Medulla oblongata (tissue), 1 donor: ENCODE measurements around the gene FIBCD1.

Experiments
- DNase-seq: peaks from one replicate; pipeline ENCODE4 v3.0.0-alpha.2; 2015; ENCODE audit errors: extremely low spot score

Gene FIBCD1

DNA sequence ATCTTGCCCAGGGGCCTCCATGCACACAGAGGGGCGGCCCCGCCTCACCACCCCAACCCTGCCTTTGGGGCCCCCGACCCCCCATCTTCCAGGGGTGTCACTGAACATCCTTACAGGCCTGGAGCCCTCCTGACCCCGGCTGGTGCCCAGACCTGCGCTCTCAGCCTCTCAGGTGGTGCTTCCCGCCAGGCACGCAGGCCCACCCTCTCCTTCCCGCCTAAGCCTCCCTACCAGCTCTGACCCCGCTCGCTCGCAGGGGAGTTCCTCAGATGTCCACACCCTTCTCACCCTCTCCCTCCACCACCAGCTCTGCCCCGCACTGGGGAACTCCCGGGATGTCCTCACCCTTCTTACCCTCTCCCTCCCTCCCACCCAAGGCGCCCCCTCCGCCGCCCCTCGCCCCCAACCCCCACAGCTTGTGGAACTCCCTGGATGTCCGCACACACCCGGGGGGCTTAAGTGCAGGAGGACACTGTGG is 30.1 kb downstream of the FIBCD1 start:
- DNase-seq = no peak

DNA sequence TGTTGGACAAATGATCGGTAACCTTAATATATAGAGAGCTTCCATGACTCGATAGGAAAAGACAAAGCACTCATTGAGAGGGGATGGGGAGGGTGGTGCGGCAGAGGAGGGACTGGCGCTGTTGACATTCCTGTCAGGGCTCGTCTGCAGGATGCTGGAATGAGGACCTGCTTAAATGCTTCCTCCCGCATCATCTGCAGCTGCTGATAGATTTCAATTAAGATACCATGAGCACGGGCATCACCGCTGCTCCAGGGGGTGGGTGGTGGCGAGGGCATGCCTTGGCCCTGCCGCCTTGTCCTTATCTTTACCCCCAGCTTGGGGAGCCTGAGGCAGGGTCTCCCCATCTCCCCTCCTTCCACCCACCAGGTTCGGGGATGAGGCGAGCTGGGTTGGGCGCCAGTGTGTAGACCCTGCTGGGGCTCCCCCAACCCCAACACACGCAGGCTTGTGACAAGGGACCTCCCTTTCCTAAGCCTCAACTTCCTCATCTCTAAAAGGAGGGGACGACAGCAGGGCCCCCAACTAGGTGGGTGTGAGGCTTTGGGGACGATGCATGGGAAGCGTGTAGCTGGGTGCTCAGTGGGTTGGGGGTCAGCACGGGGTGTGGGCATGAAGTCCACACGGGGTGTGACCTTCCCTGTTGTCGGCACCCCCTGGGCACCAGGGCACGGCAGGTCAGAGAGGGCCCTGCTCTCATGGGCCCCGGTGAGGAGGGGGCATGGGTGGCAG is 30.7 kb downstream of the FIBCD1 start:
- no peak for DNase-seq

- DNase-seq = no peak
Observed at GRCh38 chr9:130906735-130907416, 32.2 kb downstream of the FIBCD1 start.

DNA sequence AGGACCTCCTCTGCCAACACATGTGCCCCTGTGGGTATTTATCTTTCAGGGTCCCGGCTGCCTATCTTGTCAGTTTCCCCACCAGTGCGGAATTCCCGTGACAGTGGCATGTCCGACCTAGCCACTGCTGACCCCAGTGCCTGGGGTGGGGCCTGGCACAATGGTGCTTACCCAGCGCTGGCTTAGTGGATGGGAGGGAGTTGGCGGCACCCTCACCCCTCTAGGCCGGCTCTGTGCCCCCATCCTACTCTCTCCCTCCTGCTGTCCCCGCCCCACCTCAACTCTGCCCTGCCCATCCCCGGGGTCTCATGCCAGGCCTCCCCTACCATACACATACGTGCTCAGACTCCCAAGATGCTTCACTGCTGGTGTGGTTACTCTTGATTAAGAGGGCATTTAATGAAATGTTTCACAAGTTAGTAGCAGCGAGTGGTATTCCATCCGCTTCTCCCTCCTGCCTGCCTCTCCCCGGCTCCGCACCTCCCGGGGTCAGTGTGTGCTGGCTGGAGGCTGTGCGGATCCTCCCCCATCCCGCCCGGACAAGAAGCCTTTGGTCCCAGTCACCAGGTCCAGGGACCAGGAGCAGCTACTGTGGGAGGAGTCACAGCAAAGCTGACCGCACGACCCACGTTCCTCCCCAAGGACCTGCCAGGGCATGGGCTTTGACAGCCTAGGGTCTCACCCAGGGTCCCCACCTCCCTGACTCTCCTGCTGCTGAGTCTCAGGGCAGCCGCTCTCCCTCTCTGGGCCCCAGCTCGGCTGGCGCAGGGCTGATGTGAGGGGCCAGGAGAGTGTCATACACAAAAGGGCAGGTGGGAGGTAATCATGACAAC is 32.9 kb downstream of the FIBCD1 start:
- DNase-seq = no peak

- DNase-seq = no peak
Observed at GRCh38 chr9:130905125-130905901, 33.7 kb downstream of the FIBCD1 start.

DNA sequence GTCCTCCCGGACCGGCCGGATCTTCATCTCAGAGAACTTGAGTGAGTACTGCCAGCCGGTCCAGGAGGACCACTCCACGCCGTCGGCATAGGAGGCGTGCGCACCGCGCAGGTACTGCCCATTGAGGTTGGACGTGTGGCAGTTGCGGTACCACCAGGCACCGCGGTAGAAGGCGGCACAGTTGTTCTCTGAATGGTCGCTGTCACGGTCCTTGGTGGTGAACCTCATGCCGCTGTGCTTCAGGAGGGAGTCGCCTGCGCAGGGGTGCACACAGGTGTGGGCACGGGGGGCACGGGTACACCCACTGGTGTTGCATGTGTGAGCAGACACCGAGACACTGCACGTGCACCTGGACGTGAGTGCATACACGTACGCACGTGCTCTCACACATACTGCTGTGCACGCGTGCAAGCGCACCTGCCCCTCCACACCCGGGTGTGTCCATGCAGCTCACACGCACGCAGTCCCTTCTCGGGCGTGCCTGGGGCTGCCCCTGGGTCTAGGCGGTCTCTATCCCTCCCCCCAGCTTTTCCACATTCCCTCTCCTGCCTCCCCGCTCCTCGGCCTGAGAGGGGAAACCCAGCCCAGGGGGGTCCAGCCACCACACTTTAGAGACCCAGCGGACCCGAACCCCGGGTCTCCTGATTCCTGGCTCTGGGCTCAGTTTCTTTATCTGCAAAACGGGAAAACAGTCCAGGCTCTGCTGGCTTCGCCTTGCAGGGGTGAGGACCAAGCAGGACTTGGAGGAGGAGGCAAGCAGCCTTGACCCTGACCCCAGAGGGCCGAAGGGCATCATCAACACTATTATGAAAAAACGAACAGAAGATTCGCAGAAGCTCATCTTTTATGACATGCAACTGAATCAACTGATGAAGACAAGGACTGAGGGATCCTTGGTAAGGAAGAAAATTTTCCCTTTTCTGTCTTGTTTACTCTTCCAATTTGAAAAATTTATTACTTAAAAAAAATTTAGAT is 34.7 kb downstream of the FIBCD1 start:
- no peak for DNase-seq

- DNase-seq = no peak
Observed at GRCh38 chr9:130903194-130904069, 35.6 kb downstream of the FIBCD1 start.

- DNase-seq = no peak
Observed at GRCh38 chr9:130902204-130903185, 36.6 kb downstream of the FIBCD1 start.

DNA sequence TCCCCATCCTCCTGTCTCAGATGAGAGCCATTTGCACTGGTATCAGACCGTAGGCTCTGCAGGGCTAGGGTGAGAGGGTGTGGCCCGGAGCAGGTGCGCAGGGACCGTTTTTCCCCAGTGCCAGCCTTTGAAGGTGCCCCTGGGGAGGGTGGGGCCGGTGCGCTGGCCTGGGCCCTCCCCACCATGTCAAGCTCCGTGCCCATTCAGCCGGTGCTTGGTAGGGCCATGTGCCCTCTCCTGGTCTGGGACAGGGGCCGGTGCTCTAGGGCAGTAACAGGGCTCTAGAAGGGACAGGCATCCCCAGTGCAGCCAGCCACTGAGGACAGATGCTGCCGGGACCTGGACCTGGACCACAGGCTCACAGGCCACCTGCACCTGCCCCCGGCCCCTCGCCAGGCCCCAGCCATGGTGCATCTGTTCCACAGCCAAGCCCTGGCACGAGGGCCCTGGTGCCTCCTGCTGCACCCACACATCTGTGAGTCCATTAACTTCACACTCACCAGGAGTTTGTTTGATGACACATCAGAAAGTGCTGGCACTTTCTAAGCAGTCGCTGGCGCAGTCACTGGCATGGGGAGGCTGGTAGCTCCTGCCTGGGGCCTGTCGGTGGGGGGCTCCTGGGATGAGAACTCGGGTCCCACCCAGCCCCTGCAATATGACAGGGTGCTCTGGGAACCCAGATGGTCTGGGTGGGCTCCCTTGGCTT is 37.4 kb downstream of the FIBCD1 start:
- DNase-seq = no peak

- no peak for DNase-seq
Observed at GRCh38 chr9:130900701-130901497, 38.1 kb downstream of the FIBCD1 start.

- no peak for DNase-seq
Observed at GRCh38 chr9:130899051-130899748, 39.8 kb downstream of the FIBCD1 start.

- no peak for DNase-seq
Observed at GRCh38 chr9:130898552-130898852, 40.5 kb downstream of the FIBCD1 start.

DNA sequence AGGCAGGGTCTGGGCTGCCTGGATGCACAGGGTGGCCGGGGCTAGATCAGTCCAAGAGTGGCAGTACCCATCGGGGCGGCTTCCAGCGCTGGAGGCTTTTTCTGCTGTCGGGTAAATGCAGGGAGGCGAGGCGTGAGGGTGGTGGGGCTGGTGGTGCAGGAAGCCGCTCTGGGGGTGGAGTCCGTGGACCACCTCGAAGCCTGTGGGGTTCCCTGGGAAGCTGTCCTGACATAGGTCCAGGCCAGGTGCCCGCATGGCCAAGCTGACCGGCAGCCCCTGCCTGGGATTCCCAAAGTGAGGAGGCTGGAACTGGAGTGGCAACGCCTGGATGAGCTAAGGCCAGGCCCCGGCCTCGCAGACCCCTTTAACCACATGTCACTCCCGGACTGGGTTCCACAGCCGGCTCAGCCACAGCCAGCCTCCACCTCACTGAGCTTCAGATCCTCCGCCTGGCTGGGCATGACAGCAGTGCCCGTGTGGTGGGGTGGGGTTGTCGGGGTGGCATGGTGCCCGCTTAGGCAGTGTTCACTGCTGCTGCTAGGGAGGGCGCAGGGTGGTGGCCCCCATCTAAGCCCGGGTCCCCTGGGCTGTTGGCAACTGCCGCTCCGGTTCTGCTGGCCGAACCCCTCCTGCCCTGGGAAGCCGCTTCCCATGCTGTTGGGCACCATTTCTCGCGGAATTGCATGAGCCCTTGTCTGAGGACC is 41.0 kb downstream of the FIBCD1 start:
- no peak for DNase-seq

- DNase-seq = no peak
Observed at GRCh38 chr9:130897105-130897751, 41.8 kb downstream of the FIBCD1 start.
